ENCODE measurements around the gene PTPN13.

DNA sequence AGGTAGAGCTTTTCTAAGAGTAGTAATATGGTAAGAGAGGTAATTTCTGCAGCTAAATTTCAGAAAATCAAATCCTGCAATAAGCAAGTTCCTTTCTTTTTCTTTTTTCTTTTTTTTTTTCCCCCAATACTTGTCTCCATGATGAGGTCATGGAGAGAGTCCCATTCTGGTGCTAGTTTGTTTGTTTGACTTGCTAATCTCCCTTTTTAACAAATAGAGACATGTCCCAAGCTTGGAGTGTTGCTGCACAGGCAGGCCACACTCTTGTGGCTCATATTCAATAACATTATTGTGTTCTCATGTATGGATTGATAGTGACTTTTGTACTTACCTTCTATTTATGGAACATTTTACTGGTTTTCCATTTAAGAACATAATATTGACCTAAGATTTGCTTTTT, 25.5 kb downstream of the PTPN13 start:
- TF ChIP-seq, protein P1, sequence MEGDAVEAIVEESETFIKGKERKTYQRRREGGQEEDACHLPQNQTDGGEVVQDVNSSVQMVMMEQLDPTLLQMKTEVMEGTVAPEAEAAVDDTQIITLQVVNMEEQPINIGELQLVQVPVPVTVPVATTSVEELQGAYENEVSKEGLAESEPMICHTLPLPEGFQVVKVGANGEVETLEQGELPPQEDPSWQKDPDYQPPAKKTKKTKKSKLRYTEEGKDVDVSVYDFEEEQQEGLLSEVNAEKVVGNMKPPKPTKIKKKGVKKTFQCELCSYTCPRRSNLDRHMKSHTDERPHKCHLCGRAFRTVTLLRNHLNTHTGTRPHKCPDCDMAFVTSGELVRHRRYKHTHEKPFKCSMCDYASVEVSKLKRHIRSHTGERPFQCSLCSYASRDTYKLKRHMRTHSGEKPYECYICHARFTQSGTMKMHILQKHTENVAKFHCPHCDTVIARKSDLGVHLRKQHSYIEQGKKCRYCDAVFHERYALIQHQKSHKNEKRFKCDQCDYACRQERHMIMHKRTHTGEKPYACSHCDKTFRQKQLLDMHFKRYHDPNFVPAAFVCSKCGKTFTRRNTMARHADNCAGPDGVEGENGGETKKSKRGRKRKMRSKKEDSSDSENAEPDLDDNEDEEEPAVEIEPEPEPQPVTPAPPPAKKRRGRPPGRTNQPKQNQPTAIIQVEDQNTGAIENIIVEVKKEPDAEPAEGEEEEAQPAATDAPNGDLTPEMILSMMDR (IDR thresholded peaks at IDR 0.05) = no peak
- no peak for TF ChIP-seq POLR2A (IDR thresholded peaks at IDR 0.05)
